ENCODE results near the gene ARRB1.
"Not testable (repeated sequence)": the region's sequence is repeated elsewhere in the genome, so short reads cannot be mapped to it uniquely, and the experiment has no call there.

The ARRB1 gene

DNA sequence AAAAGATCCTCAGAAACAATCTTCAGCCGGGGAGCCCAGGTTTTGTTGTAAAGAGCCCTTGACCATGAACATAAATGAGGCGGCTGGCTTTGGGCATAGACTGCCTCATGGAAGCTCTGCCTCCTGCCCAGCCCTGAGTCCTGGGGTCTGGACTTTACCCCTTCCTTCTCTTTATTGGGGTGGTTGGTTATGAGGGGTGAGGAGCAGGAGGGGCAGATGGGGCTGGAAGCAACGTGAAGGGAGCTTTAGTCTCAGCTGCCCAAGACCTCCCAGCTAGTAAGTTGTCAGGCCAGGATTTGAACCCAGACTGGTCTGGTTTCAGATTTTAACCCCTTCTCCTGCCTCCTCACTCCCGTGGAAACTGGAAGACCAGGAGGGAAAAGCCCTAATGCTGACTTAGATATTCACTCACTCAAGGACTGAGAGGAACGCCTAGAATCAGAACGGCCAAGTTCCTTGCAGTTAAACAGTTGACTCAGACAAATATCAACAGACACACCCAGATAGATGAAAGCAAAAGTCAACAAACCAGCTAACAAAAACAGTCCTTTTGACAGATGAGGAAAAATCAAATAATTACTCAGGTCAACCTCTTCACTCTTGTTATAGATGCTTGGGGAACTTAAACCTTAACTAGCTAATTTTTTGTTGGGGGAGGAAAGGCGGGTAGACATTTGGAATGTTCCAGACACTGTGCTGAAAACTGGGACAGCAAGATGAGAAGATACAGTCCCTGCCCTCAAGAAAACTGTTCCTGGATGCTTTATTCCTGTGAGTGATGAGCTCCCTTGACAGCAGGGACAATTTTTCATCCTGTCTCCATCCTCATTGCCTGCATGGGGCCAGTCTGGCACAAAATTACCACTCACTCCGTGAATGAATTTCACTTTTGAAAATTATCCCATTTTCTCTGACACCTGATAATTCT, 20.8 kb upstream of the ARRB1 start:
- H3K27ac ChIP-seq = peak overlapping the region; percentile 88
- no peak for TF ChIP-seq ZFX (IDR thresholded peaks at IDR 0.05; ENCODE audit: borderline replicate concordance)
- TF ChIP-seq, protein P1, sequence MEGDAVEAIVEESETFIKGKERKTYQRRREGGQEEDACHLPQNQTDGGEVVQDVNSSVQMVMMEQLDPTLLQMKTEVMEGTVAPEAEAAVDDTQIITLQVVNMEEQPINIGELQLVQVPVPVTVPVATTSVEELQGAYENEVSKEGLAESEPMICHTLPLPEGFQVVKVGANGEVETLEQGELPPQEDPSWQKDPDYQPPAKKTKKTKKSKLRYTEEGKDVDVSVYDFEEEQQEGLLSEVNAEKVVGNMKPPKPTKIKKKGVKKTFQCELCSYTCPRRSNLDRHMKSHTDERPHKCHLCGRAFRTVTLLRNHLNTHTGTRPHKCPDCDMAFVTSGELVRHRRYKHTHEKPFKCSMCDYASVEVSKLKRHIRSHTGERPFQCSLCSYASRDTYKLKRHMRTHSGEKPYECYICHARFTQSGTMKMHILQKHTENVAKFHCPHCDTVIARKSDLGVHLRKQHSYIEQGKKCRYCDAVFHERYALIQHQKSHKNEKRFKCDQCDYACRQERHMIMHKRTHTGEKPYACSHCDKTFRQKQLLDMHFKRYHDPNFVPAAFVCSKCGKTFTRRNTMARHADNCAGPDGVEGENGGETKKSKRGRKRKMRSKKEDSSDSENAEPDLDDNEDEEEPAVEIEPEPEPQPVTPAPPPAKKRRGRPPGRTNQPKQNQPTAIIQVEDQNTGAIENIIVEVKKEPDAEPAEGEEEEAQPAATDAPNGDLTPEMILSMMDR (IDR thresholded peaks at IDR 0.05) = no peak

DNA sequence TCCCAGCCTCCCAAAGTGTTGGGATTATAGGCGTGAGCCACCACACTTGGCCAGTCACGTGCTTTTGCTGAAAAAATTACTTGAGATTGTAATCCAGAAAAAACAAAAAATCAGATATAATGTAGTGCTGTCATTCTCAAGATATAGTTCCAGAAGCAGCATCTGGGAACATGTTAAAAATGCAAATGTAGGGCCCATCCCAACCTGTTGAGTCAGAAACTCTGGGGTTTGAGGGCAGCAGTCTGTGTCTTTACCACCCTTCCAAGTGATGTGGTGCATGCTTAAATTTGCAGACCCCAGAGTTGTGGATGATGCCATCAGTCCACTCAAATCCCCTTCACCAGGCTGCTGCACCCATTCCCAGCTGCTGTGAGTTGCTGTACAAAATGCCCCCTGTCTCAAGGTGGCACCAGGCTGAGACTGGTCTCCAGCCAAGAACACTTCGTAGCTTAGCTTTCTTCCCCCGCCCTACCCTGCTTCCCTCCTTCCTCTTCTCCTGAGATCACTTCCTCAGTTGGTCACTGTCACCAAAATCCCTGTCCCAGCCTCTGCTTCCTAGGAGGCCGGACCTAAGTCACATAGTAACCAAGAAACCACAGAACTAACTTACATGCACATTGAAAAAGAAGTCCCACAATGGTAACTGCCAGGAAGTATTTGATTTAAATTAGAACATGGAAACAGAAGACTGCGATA, 18.2 kb upstream of the ARRB1 start:
- H3K27ac ChIP-seq = no peak overlapping the region
- TF ChIP-seq, protein P1 (IDR thresholded peaks at IDR 0.05) = no peak
- TF ChIP-seq ZFX (IDR thresholded peaks at IDR 0.05; ENCODE audit: borderline replicate concordance) = no peak

DNA sequence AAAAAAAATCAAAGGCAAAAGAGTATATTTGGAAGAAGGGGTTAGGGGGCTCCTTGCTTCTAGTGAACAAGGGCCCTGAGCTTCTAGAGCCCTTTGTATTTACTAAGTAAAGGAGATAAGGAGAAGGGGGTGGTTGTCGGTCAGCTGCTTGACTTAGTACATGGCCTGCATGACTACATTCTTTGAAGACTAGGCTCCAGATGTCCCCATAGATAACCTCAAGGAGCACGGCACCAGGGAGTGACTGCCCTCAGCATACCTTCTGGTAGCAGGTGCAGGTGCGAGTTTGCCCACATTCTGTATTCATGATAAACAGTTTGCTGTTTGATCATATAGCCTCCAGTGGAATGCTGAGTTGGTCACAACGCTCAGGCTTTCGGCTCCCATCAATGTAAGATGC, 15.4 kb upstream of the ARRB1 start:
- not testable (repeated sequence) for H3K27ac ChIP-seq

DNA sequence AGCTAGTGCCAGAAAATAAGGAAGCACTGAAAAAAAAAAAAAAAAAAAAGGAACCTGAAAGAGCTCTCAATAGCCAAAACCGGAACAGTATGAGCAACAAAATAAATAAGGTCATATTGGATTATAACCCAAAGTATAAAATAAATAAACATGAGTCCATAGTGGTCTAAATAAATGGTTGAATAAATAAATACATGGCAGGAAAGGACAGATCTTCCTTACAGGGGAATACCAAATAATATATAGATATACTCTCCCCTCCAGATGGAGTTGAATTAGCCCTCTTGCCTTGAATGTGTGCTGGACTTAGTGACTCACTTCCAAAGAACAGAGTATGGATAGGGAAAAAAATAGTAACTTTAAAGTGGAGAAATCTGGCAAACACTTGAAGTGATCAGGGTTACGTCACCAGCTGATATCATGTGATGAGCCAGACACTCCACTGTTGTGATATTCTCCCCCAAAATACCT, 14.3 kb upstream of the ARRB1 start:
- TF ChIP-seq, protein P1 (IDR thresholded peaks at IDR 0.05) = no peak
- no peak for TF ChIP-seq ZFX (IDR thresholded peaks at IDR 0.05; ENCODE audit: borderline replicate concordance)
- no peak overlapping the region for H3K27ac ChIP-seq

DNA sequence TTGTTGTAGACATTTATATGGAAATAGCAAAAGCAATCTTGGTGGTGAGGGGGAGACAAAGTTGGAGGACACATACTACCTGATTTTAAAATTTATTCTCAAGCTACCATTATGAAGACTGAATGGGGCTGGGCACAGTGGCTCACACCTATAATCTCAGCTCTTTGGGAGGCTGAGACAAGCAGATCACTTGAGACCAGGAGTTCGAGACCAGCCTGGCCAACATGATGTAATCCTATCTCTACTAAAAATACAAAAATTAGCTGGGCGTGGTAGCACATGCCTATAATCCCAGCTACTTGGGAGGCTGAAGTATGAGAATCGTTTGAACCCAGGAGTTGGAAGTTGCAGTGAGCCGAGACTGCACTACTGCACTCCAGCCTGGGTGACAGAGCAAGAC, 10.8 kb upstream of the ARRB1 start:
- H3K27ac ChIP-seq = not testable (repeated sequence)

DNA sequence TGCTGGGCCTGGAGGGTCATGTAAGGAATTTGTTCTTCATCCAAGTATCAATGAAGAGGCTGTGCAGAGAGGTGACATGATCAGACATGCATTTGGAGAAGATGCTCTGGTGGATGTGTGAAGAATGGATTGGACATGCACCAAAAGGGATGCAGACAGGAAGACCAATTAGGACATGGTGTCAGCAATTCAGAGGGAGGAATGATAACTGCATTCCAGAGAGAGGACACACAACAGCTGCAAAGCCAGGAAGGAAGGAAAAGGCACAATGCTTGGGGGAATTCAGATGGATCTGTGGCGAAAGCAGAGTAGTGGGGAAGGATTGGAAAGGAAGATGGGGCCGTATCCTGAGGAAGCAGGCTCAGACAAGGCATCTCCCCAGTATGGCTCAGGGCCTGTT, 5.2 kb upstream of the ARRB1 start:
- no peak overlapping the region for H3K27ac ChIP-seq
- TF ChIP-seq, protein P1 (IDR thresholded peaks at IDR 0.05) = no peak
- no peak for TF ChIP-seq ZFX (IDR thresholded peaks at IDR 0.05; ENCODE audit: borderline replicate concordance)

DNA sequence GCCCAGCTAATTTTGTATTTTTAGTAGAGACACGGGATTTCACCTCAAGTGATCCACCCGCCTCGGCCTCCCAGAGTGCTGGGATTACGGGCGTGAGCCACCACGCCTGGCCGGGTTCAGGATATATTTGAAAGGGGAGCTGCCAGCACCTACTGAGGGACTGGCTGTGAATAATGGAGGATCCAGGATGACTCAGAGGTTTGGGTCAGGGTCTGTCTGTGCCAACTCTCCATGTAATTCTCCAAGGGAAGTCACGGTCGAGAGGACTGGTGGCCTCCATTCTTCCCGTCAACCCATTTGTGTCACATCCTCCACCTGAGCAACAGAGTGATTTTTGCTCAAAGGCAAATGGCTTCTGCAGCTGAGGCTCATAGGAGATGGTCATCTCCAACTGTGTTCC, 3.6 kb upstream of the ARRB1 start:
- TF ChIP-seq, protein P1 (IDR thresholded peaks at IDR 0.05) = no peak
- TF ChIP-seq ZFX (IDR thresholded peaks at IDR 0.05; ENCODE audit: borderline replicate concordance) = no peak
- H3K27ac ChIP-seq = no peak overlapping the region

DNA sequence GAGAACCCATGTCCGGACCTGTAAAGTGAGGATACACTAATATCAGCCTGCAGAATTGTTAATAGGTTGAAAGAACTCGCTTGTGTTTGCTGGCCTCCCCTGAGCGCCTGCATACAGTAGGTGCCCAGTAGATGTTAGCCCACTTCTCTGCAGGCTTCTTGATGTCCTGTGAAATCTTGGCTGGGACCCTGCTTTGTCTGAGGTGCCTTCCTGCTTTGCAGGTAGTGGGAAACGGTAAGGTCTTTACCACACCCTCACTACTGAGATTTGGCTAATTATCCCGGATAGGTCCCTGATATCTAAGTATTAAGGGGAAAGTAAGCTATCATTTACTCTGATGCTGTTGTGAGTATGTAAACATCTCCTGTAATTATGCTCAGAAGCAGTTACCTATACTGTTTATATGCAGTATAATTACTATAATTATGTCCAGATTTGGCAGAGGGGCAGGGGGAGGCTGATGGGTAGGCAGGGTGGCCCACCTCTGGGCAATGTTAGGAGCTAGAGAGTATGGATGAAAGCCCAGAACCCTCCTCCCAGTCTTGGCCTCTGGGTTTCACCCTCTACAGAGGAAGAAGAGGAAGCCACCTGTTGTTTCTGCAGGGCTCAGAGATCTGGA, 1.2 kb upstream of the ARRB1 start:
- no peak for TF ChIP-seq ZFX (IDR thresholded peaks at IDR 0.05; ENCODE audit: borderline replicate concordance)
- TF ChIP-seq, protein P1 (IDR thresholded peaks at IDR 0.05) = no peak
- peak overlapping the region; percentile 72 for H3K27ac ChIP-seq

All from 22Rv1 (cell line).